Middle frontal gyrus (tissue), 1 donor: ENCODE results near the gene KLRC3.
"Not testable (repeated sequence)": the region's sequence is repeated elsewhere in the genome, so short reads cannot be mapped to it uniquely, and the experiment has no call there.

Source experiments
- DNase-seq: peaks from one replicate; pipeline ENCODE4 v3.0.0-alpha.2; 2015; ENCODE audit warnings: low spot score; ENCODE audit errors: extremely low spot score

Gene KLRC3

GRCh38 chr12:10420334-10420733 lies at the start of gene KLRC3:
KLRC3 (minus strand) TSS chr12:10420595; CDS start chr12:10420550, 45 bp downstream.
- not testable (repeated sequence) for DNase-seq

GRCh38 chr12:10469701-10470100 lies 49.3 kb upstream of the KLRC3 start:
- no peak for DNase-seq

GRCh38 chr12:10466311-10466710 lies 45.9 kb upstream of the KLRC3 start:
- DNase-seq: no peak

GRCh38 chr12:10457760-10458159 lies 37.4 kb upstream of the KLRC3 start:
- no peak for DNase-seq

- DNase-seq: no peak
Observed at GRCh38 chr12:10456856-10457255, 36.5 kb upstream of the KLRC3 start.

GRCh38 chr12:10455766-10456165 lies 35.4 kb upstream of the KLRC3 start:
- DNase-seq: no peak

GRCh38 chr12:10454531-10454930 lies 34.1 kb upstream of the KLRC3 start:
- DNase-seq: no peak

- DNase-seq: no peak
Observed at GRCh38 chr12:10453156-10453555, 32.8 kb upstream of the KLRC3 start, which contains the start of gene KLRC1. KLRC1 (minus strand) TSS chr12:10453377; CDS start chr12:10451156, 2,221 bp downstream.

GRCh38 chr12:10448236-10448635 lies 27.8 kb upstream of the KLRC3 start:
- DNase-seq: no peak

GRCh38 chr12:10446052-10446451 lies 25.7 kb upstream of the KLRC3 start:
- not testable (repeated sequence) for DNase-seq

GRCh38 chr12:10441144-10441543 lies 20.7 kb upstream of the KLRC3 start:
- not testable (repeated sequence) for DNase-seq

GRCh38 chr12:10439608-10440274 lies 19.3 kb upstream of the KLRC3 start:
- DNase-seq: not testable (repeated sequence)

GRCh38 chr12:10437601-10438000 lies 17.2 kb upstream of the KLRC3 start:
- not testable (repeated sequence) for DNase-seq

- not testable (repeated sequence) for DNase-seq
Observed at GRCh38 chr12:10435816-10436215, 15.4 kb upstream of the KLRC3 start, which contains the start of gene KLRC2. KLRC2 (minus strand) TSS chr12:10436010; CDS start chr12:10435986, 24 bp downstream.

GRCh38 chr12:10430623-10431022 lies 10.2 kb upstream of the KLRC3 start:
- not testable (repeated sequence) for DNase-seq

- not testable (repeated sequence) for DNase-seq
Observed at GRCh38 chr12:10425938-10426337, 5.5 kb upstream of the KLRC3 start.

GRCh38 chr12:10424260-10424899 lies 4.0 kb upstream of the KLRC3 start:
- not testable (repeated sequence) for DNase-seq

GRCh38 chr12:10422159-10422558 lies 1.8 kb upstream of the KLRC3 start:
- DNase-seq: not testable (repeated sequence)

- no peak for DNase-seq
Observed at GRCh38 chr12:10409392-10409791, 11.0 kb downstream of the KLRC3 start, which contains the start of gene KLRC4. KLRC4 (minus strand) TSS chr12:10409757; CDS start chr12:10409575, 182 bp downstream.

- no peak for DNase-seq
Observed at GRCh38 chr12:10408842-10409241, 11.6 kb downstream of the KLRC3 start.

- no peak for DNase-seq
Observed at GRCh38 chr12:10406725-10407124, 13.7 kb downstream of the KLRC3 start.

- DNase-seq: no peak
Observed at GRCh38 chr12:10405294-10405693, 15.1 kb downstream of the KLRC3 start.
